Esophagus muscularis mucosa (tissue), 4 donors: ENCODE data around the gene LGALS9.

Experiments
- CTCF ChIP-seq, 3 experiments: fragments of 200-600 bp in 2 of 3; fragments of 450-650 bp in 1 of 3; sonication (generic) in 2 of 3; IDR thresholded peaks; one replicate each; pipeline ENCODE4 v1.5.1; 2017 to 2019; ENCODE audit warnings: antibody characterized with exemption in 3 of 3, mild to moderate bottlenecking in 2 of 3, moderate library complexity in 1 of 3
- EP300 ChIP-seq: sonication (generic); formaldehyde crosslinking; IDR thresholded peaks from one replicate; pipeline ENCODE4 v1.6.1; 2017; ENCODE audit warnings: antibody characterized with exemption
- POLR2A ChIP-seq: fragments of 450-650 bp; IDR thresholded peaks from one replicate; pipeline ENCODE4 v1.6.1; 2017; ENCODE audit warnings: antibody characterized with exemption, moderate library complexity, mild to moderate bottlenecking, low read depth

- TF ChIP-seq POLR2A (no peak), EP300 (no peak), CTCF (IDR thresholded peaks at IDR 0.05) (no peak)
Observed at GRCh38 chr17:27593857-27594255, 37.1 kb upstream of the LGALS9 start.
